HuH-7.5 (cell line): ENCODE measurements around the gene RSU1.
"Not testable (repeated sequence)": the region's sequence is repeated elsewhere in the genome, so short reads cannot be mapped to it uniquely, and the experiment has no call there.

Experiments used
- DNase-seq: peaks from one replicate; pipeline ENCODE4 v3.0.0; 2011; ENCODE audit warnings: low spot score

The RSU1 gene

DNA sequence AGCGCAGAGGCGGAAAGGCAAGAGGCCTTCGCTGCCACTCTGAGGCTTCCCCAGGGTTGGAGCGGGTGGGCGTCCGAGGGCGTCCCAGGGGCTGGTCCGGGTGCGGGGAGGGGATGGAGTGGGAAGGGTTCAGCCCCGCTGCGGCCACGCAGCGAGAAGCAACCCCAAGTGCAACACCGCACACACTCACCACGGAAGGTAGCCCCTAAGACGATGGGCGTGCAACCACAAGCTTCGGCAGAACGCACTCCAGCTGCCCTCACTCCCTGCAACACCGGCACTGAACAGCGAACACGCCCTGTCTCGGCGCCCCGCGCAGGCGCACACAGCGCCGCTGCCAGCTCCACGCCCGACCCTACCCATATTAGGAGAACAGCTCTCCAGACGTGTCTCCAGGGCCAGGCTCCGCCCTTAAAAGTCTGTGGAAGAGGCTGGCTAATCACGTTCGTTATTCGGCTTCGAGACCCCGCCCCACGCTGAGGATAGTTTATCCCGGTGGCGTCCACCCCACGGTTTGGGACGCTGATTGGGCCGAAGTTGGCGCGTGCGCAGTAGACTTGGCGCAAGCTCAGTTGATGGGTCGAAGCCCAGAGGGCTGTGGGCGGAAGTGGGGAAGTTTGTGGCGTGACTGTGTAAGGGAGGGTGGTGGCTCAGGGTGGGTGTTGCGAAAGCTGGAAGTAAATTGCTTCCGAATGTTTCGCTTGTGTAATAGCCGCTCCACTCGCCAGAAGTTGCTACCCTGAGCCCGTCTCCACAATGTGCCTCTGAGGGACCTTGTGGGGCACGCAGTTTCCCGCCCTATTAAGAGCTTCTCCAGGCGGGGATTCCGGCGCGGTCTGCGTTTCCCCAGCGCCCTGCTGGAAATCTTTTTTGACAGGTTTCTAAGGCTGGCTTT, at the start of gene RSU1:
RSU1 (minus strand) TSS at position 300 of the 895 bp plus-strand sequence. CDS start 343 bp downstream, outside the sequence.
- peak; percentile 89 for DNase-seq

GRCh38 chr10:16866541-16867275, 49.5 kb upstream of the RSU1 start:
- no peak for DNase-seq

- no peak for DNase-seq
These were observed 48.5 kb upstream of the RSU1 start for GRCh38 chr10:16865766-16866165.

- DNase-seq = no peak
These were observed 46.5 kb upstream of the RSU1 start for GRCh38 chr10:16863766-16864165.

DNA sequence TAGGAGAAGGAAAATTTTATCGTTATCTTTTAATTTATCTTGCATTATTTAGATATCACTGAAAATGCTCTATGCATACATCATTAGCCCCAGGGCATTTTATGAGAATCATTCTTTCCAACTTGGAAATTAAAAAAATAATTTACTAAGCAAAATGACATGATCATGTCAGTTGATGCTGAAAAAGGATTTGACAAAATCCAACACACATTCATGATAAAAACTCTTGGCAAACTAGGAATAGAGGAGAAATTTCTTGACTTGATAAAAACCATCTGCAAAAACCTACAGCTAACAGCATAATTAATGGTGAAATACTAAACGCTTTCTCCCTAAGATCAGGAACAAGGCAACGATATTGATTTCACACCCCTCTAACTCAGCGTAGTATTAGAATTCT, 40.2 kb upstream of the RSU1 start:
- no peak for DNase-seq

GRCh38 chr10:16856567-16856966, 39.3 kb upstream of the RSU1 start:
- DNase-seq = no peak

GRCh38 chr10:16856092-16856491, 38.9 kb upstream of the RSU1 start:
- DNase-seq = no peak

GRCh38 chr10:16854623-16855022, 37.4 kb upstream of the RSU1 start:
- no peak for DNase-seq

GRCh38 chr10:16853809-16854208, 36.6 kb upstream of the RSU1 start:
- DNase-seq = no peak

DNA sequence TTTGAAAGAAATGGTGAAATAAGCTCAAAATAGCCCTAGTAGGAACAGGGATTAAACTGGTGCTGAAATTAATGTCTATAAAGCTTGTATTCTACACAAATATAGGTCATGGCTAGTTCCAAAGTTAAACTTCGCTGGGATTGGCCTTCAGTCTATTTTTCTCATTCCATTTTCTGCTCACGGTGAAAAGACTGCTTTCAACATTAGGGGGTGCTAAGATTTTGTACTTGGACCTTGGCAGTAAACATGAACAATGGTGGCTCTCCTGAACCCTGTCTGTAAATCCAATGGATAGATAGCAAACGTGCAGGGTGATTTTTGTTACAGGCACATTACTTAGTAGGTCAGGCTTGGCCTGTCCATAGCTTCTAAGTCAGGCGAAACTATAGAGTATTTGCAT, 36.0 kb upstream of the RSU1 start:
- no peak for DNase-seq

GRCh38 chr10:16852624-16853023, 35.4 kb upstream of the RSU1 start:
- no peak for DNase-seq

DNA sequence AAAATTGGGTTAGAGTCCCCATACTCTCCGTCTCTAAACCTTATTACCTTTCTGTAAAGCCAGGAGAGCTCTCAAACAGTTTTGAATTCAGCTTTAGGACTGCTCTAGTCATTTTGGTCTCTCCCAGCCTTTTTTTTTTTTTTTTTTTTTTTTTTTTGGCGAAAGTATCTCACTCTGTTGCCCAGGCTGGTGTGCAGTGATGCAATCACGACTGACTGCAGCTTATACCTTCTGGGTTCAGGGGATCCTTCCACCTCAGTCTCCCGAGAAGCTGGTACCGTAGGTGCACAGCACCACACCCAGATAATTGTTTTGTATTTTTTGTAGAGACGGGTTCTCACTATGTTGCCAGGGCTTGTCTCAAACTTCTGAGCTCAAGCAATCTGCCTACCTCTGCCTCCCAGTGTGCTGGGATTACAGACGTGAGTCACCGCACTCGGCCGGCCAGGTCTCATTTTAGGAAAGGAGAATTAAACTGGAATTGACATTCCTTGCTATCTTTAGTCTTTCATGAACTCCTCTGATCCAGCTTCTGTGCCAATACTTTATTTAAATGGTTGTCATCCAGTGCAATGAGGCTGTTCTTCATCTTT, 31.4 kb upstream of the RSU1 start:
- DNase-seq = no peak

GRCh38 chr10:16847644-16848043, 30.4 kb upstream of the RSU1 start:
- DNase-seq = no peak

DNA sequence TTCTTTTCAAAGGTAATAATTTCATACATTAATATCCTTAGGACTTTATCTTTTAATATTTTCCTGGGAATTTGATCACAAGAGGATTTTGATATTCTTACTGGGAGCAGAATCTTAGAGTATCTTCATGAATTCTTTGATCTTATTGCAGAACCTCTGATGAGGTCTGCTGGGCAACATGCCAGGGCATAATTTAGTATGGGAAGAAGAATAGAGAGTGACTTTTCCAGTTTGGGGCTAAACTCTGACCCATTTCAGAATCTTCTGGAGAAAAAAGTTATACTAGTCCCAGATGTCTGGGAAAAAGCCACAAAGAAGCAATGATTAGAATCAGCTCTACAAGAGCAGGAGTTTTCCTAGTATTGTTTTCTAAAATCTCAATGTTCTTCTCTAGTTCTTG, 28.0 kb upstream of the RSU1 start:
- no peak for DNase-seq

GRCh38 chr10:16843252-16843870, 26.1 kb upstream of the RSU1 start:
- DNase-seq = no peak

DNA sequence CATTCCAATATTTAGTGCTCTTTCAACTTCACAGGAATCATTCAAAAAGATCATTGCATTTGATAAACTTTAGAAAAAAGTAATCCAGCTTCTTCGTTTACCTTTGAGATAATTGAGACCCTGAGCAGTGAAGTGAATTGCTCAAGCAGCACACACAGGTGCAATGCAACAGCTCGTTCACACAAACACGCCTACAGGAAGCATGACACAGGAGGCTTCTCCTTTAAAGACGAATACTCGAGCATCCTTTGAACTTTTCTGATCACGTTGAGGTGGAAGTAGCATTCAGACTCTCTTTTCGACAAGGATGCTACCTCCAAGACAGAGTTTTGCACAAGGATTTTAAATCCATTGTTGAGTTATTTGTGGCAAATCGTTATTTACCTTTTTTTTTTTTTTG, 18.0 kb upstream of the RSU1 start:
- no peak for DNase-seq

DNA sequence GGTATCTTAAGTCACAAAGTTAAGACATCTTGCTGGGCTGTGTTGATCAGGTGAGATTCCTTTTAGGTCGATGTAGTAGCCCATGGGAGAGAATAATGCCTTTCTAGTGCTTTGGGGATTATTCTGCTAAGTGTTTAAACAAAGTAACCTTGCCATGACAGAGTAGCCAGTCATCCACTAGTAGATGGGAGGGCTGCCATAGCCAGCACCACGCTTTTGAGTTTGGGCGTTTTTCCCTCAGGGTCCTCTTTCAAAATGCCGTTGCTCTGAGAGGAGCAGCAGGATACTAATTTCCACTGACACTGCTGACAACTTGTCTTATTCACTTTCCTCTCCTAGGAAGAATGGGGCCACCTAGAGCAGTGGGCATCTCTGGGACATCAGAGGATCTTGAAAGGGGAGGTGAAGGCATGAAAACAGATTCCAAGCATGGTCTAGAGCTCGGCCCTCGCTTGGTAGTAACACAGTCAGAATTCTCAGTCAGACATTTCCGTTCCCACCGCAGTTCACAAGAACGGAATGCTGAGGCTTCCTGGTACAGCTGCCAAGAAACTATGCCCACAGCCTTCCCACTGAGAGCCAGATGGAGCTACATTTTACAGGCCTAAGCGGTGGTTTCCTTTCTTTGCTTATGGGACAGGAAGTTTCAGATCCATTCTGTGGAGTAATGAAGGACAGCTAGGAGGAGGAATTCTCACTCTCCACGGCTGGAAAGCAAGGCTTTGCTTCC, 15.3 kb upstream of the RSU1 start:
- DNase-seq = no peak

DNA sequence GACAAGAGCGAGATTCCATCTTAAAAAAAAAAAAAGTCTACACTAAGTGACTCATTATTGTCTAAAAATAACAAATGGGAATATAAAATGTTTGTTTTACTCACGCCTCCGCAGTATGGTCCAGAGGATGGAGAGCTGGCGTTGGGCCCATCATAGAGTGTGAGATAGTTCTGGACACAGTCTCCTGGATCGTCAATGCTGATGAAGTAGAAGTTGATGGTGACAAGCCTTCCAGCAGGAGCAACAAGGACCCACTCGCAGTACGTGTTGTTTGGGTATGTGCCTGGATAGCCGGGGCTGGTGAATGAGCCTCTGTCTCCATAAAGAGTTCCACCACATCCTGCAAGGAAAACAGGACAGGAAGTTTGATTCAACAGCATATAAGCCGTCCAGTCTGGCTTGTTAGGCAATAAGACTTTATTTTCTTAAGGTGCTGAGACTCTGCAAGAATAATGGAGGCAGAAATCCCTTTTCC, 11.5 kb upstream of the RSU1 start:
- DNase-seq = no peak

DNA sequence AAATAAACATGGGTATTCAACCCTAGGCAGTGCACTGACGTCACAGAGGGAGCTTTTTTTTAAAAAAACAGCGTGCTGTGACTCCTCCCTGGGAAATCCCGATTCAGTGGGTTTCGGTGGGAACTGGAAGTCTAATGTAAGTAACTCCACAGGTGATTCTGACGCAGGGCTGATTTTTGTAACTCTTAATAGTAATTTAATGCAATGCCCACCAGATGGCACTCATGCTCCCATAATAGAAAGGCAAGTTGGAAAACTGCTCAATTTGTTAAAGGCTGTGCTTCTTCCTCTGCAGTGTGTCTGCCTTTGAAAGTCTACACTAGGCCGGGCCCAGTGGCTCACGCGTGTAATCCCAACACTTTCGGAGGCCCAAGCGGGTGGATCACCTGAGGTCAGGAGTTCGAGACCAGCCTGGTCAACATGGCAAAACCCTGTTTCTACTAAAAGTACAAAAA, 10.9 kb upstream of the RSU1 start:
- DNase-seq = no peak

- not testable (repeated sequence) for DNase-seq
These were observed 10.2 kb upstream of the RSU1 start for GRCh38 chr10:16827474-16827873.

- no peak for DNase-seq
These were observed 5.6 kb upstream of the RSU1 start for GRCh38 chr10:16822726-16823360.
